Esophagus squamous epithelium (tissue), 5 donors: ENCODE results near the gene GINS3. TPM values are rescaled to one million over a fixed set of nuclear protein-coding genes. Genes with fewer than 3 reads are reported as not detected.

Experiments used
- DNase-seq: peaks from one replicate; lab custom pipeline; 2025; lab: John Stamatoyannopoulos, UW
- H3K27ac ChIP-seq, 4 donors: fragments of 200-600 bp; sonication (generic); one replicate each; pipeline ENCODE4 v1.5.1; 2016 to 2019; ENCODE audit warnings: mild to moderate bottlenecking in 1 of 4
- H3K27me3 ChIP-seq, 4 donors: fragments of 200-600 bp; sonication (generic); 1 replicate in 3 of 4; 2 replicates in 1 of 4; pipeline versions ENCODE4 v1.5.1 to v1.6.0; 2017 to 2021; ENCODE audit warnings: antibody characterized with exemption in 1 of 4
- H3K36me3 ChIP-seq, 3 donors: fragments of 200-600 bp; sonication (generic); one replicate each; pipeline ENCODE4 v1.5.1; 2016 to 2019
- H3K4me1 ChIP-seq, 3 donors: fragments of 200-600 bp; sonication (generic); one replicate each; pipeline ENCODE4 v1.5.1; 2017 to 2019
- H3K4me3 ChIP-seq, 4 donors: fragments of 200-600 bp; sonication (generic); 1 replicate in 3 of 4; 2 replicates in 1 of 4; pipeline ENCODE4 v1.5.1; 2016 to 2019; ENCODE audit warnings: mild to moderate bottlenecking in 2 of 4, moderate library complexity in 1 of 4
- H3K9me3 ChIP-seq, 3 donors: fragments of 200-600 bp; sonication (generic); one replicate each; pipeline ENCODE4 v1.5.1; 2016 to 2019
- POLR2A ChIP-seq, 4 donors: fragments of 450-650 bp; IDR thresholded peaks; one replicate each; pipeline ENCODE4 v1.6.1; 2017; ENCODE audit warnings: antibody characterized with exemption in 4 of 4, mild to moderate bottlenecking in 4 of 4, moderate library complexity in 3 of 4
- WGBS, 2 donors: methylation state at CpG; one replicate each; pipeline ENCODE4 v1.1.5; 2018; 5-methylcytosine and 5-hydroxymethylcytosine counted together
- intact Hi-C: fragments of 100-400 bp; cut with DNase I; formaldehyde crosslinking; loops from one replicate; pipeline ENCODE4 v1.15.0; 2022
- total RNA-seq, 4 donors: library from RNA; depleted of rRNA; stranded (reverse); fragments of >200 nt; gene quantifications; one replicate each; pipeline ENCODE4 v1.1.0, GENCODE V29; 2016
- TF ChIP-seq, protein P1 (sequence below), 6 experiments: fragments of 450-650 bp in 4 of 6; fragments of 200-600 bp in 2 of 6; sonication (generic) in 2 of 6; IDR thresholded peaks; one replicate each; pipeline ENCODE4 v1.5.1; 2016 to 2019; ENCODE audit warnings: antibody characterized with exemption in 6 of 6, mild to moderate bottlenecking in 4 of 6, moderate library complexity in 4 of 6
- donor health status: DM: yes; HTN: yes; CAD: no.

The GINS3 gene
- total RNA-seq, 4 donors from 2014 or later, result 7.1 to 15.1 (median 10.8) TPM

DNA sequence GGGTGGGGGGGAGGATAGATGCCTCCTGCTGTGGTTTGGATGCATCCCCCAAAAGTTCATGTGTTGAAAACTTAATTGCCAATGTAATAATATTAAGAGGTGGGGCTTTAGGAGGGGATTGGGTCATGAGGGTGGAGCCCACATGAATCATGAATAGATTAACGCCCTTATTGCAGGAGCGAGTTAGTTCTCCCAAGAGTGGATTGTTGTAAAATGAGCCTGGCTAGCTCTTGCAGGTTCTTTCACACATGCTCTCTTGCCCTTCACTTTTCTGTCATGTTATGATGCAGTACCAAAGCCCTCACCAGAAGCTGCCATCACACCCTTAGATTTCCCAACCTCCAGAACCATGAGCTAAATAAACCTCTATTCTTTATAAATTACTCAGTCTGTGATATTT, 52.0 kb downstream of the GINS3 start:
- no peak for TF ChIP-seq POLR2A (IDR thresholded peaks at IDR 0.05)
- TF ChIP-seq, protein P1, sequence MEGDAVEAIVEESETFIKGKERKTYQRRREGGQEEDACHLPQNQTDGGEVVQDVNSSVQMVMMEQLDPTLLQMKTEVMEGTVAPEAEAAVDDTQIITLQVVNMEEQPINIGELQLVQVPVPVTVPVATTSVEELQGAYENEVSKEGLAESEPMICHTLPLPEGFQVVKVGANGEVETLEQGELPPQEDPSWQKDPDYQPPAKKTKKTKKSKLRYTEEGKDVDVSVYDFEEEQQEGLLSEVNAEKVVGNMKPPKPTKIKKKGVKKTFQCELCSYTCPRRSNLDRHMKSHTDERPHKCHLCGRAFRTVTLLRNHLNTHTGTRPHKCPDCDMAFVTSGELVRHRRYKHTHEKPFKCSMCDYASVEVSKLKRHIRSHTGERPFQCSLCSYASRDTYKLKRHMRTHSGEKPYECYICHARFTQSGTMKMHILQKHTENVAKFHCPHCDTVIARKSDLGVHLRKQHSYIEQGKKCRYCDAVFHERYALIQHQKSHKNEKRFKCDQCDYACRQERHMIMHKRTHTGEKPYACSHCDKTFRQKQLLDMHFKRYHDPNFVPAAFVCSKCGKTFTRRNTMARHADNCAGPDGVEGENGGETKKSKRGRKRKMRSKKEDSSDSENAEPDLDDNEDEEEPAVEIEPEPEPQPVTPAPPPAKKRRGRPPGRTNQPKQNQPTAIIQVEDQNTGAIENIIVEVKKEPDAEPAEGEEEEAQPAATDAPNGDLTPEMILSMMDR (IDR thresholded peaks at IDR 0.05), result no peak
- no peaks in the 10 kb centered on the region for H3K9me3 ChIP-seq
- H3K36me3 ChIP-seq, result no peaks in the 10 kb centered on the region
- 55 to 73% methylated on average over 2 of the region's 2 CpGs for WGBS, 2 donors
- intact Hi-C loops, result no loop called here
- H3K27ac ChIP-seq, result peak overlapping the region in 2 of 4 donors; percentile 62 to 72
- H3K4me1 ChIP-seq, result peaks cover 5 to 37% (median 5%) of the 10 kb centered on the region in 3 donors
- H3K4me3 ChIP-seq, result no peak overlapping the region
- peaks cover 0 to 6% (median 0%) of the 10 kb centered on the region in 4 donors for H3K27me3 ChIP-seq
- DNase-seq, result no peak

DNA sequence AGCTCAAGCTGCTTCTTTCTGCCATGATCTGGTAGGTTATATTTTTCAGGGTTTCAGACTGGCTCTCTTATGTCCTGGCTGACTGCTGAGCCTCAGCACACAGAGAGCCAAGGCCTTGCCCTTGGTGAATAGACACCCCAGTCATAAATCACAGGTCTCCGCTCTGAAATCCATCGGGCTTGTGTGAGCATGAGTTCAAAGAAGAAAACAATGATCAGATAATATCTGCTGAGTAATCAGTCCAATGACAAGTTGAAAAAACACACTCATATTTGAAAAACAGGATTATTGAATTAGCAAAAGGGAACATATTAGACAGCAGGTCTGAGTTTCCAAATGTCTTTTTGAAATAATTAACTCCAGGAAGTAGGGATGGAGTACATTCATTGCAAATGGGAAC, 56.6 kb downstream of the GINS3 start:
- intact Hi-C loops, result no loop called here
- H3K4me1 ChIP-seq, result peaks cover 14 to 58% (median 19%) of the 10 kb centered on the region in 3 donors
- 17 to 50% methylated on average over 2 of the region's 2 CpGs for WGBS, 2 donors
- peaks cover 0 to 6% (median 0%) of the 10 kb centered on the region in 4 donors for H3K27me3 ChIP-seq
- no peaks in the 10 kb centered on the region for H3K9me3 ChIP-seq
- peak overlapping the region in 3 of 4 donors; percentile 56 to 79 (median 79) for H3K27ac ChIP-seq
- TF ChIP-seq, protein P1 (IDR thresholded peaks at IDR 0.05), result no peak
- TF ChIP-seq POLR2A (IDR thresholded peaks at IDR 0.05), result no peak
- DNase-seq, result no peak
- no peaks in the 10 kb centered on the region for H3K36me3 ChIP-seq
- no peak overlapping the region for H3K4me3 ChIP-seq

DNA sequence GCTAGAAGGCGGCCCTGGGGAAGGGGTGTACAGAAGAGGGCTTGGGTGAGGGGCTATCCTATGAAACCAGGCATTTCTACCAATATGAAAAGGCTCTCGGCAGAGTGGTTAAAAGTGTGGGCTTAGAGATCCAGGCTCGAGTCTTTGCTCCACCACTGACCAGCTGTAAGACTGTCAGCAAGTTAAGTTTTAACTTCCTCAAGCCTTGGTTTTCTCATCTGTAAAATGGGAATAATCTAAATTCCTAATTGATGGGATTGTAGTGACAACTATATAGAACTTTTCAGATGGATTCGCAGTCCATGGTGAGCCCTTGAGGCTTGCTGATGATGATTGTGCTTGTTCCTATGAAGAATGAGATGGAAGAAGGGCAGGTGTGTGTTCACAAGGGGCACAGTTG, 57.0 kb downstream of the GINS3 start:
- intact Hi-C loops, result no loop called here
- DNase-seq, result no peak
- H3K9me3 ChIP-seq, result no peaks in the 10 kb centered on the region
- H3K27ac ChIP-seq, result peak overlapping the region; percentile 19 to 79 (median 68)
- H3K4me1 ChIP-seq, result peaks cover 14 to 55% (median 19%) of the 10 kb centered on the region in 3 donors
- H3K36me3 ChIP-seq, result no peaks in the 10 kb centered on the region
- TF ChIP-seq, protein P1 (IDR thresholded peaks at IDR 0.05), result no peak
- no peak for TF ChIP-seq POLR2A (IDR thresholded peaks at IDR 0.05)
- peaks cover 0 to 6% (median 0%) of the 10 kb centered on the region in 4 donors for H3K27me3 ChIP-seq
- H3K4me3 ChIP-seq, result no peak overlapping the region
- WGBS, 2 donors, result 56 to 72% methylated on average over 4 of the region's 4 CpGs

DNA sequence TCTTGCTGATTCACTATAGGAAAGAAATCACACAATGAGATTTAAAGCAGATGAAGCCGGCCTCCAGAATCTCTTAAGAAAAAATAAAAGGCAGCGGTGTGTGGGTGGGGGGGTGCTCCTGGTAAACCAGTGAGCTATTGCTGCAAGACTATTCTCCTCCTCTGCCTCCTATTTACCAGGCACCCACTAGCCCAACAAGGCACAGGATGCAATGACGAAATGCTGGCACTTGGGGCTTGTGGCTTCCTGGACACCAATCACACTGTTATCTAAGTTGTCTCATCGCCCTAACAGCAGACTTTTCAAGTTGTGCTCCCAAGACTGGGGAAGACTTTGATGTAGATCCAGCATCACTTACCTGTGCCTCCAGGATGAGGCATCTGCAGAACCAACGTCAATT, 57.5 kb downstream of the GINS3 start:
- intact Hi-C loops, result no loop called here
- no peak for TF ChIP-seq POLR2A (IDR thresholded peaks at IDR 0.05)
- TF ChIP-seq, protein P1 (IDR thresholded peaks at IDR 0.05), result no peak
- Histone ChIP-seq H3K9me3 (no peaks in the 10 kb centered on the region), H3K4me3 (no peak overlapping the region), H3K4me1 (peaks cover 14 to 51% (median 17%) of the 10 kb centered on the region in 3 donors), H3K27ac (peak overlapping the region; percentile 19 to 79 (median 68)), H3K27me3 (peaks cover 0 to 6% (median 0%) of the 10 kb centered on the region in 4 donors), H3K36me3 (no peaks in the 10 kb centered on the region)
- DNase-seq, result no peak
- WGBS, 2 donors, result 53 to 75% methylated on average over 5 of the region's 5 CpGs

DNA sequence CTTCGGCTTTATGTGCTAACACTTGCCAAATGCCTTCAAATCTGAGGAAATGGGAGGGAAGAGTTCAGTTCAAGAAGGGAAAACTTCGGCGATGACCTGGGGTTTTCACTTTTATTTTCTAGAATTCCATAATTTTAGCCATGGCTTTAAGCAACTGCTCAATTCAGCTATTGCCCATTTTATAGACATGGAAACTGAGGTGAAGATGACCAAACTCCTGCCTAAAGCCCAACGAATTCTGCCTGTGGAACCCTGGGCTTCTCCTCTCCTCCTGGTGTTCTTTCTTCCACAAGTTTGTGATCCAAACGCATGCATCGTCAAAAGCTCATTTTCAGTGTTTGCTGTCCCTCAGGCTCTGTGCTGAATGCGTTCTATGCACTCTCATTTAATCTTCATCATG, 58.3 kb downstream of the GINS3 start:
- Histone ChIP-seq H3K4me3 (no peak overlapping the region), H3K4me1 (peaks cover 14 to 45% (median 16%) of the 10 kb centered on the region in 3 donors), H3K27me3 (peaks cover 0 to under 1% (median 0%) of the 10 kb centered on the region in 4 donors), H3K36me3 (no peaks in the 10 kb centered on the region), H3K9me3 (no peaks in the 10 kb centered on the region), H3K27ac (peak overlapping the region in 3 of 4 donors; percentile 45 to 73 (median 68))
- WGBS, 2 donors, result 83 to 85% methylated on average over 6 to 7 of the region's 7 CpGs
- TF ChIP-seq, protein P1 (IDR thresholded peaks at IDR 0.05), result no peak
- no peak for DNase-seq
- intact Hi-C loops, result no loop called here
